Fibroblast of pulmonary artery (primary cell): ENCODE data around the gene CAPN9.
A peak's percentile ranks its signal among the peaks of the same experiment; 100 is the strongest.

Source experiments
- DNase-seq: peaks from one replicate; pipeline ENCODE4 v3.0.0-alpha.2; 2010; ENCODE audit warnings: low read depth
- H3K4me3 ChIP-seq: replicated peaks from 2 replicates; pipeline ENCODE4 v1.5.1; 2011; ENCODE audit warnings: low read depth, mild to moderate bottlenecking, control low read depth, low read length, moderate library complexity
- CTCF ChIP-seq: IDR thresholded peaks from 2 replicates; pipeline ENCODE4 v1.5.1; 2011; ENCODE audit warnings: mild to moderate bottlenecking, control low read depth, low read length, inconsistent platforms; ENCODE audit errors: missing control alignments

CAPN9 gene

GRCh38 chr1:230725256-230726012 is 21.8 kb upstream of the CAPN9 start:
- no peak overlapping the region for H3K4me3 ChIP-seq
- DNase-seq = no peak
- no peak for TF ChIP-seq CTCF

GRCh38 chr1:230728710-230729392 is 18.3 kb upstream of the CAPN9 start:
- H3K4me3 ChIP-seq = no peak overlapping the region
- peak; percentile 6 for DNase-seq
- no peak for TF ChIP-seq CTCF

GRCh38 chr1:230730977-230731376 is 16.2 kb upstream of the CAPN9 start:
- TF ChIP-seq CTCF = no peak
- DNase-seq = no peak
- H3K4me3 ChIP-seq = no peak overlapping the region

- no peak overlapping the region for H3K4me3 ChIP-seq
- DNase-seq = no peak
- TF ChIP-seq CTCF = no peak
These were observed 11.7 kb upstream of the CAPN9 start for GRCh38 chr1:230735447-230735846.

- TF ChIP-seq CTCF = no peak
- DNase-seq = no peak
- H3K4me3 ChIP-seq = no peak overlapping the region
These were observed 9.4 kb upstream of the CAPN9 start for GRCh38 chr1:230737622-230738262.

GRCh38 chr1:230739564-230740290 is 7.5 kb upstream of the CAPN9 start:
- TF ChIP-seq CTCF = no peak
- no peak for DNase-seq
- H3K4me3 ChIP-seq = no peak overlapping the region
